HEK293T (cell line): ENCODE measurements around the gene ALOX12.

Experiments used
- ARNT ChIP-seq: fragments of 450-650 bp; IDR thresholded peaks from 2 replicates; pipeline ENCODE4 v1.6.1; 2017; ENCODE audit warnings: mild to moderate bottlenecking
- BHLHE40 ChIP-seq: fragments of 450-650 bp; IDR thresholded peaks from 2 replicates; pipeline ENCODE4 v1.6.1; 2016; ENCODE audit warnings: mild to moderate bottlenecking, moderate library complexity, borderline replicate concordance
- ELF4 ChIP-seq: fragments of 450-650 bp; IDR thresholded peaks from 2 replicates; pipeline ENCODE4 v1.6.1; 2017; ENCODE audit warnings: antibody characterized with exemption
- FOXA1 ChIP-seq: fragments of 450-650 bp; IDR thresholded peaks from 2 replicates; pipeline ENCODE4 v1.6.1; 2016; ENCODE audit warnings: mild to moderate bottlenecking
- FOXK2 ChIP-seq: fragments of 450-650 bp; IDR thresholded peaks from 2 replicates; pipeline ENCODE4 v1.6.1; 2016; ENCODE audit warnings: mild to moderate bottlenecking
- FOXM1 ChIP-seq: fragments of 450-650 bp; IDR thresholded peaks from 2 replicates; pipeline ENCODE4 v1.6.1; 2017; ENCODE audit warnings: mild to moderate bottlenecking, borderline replicate concordance
- HDGF ChIP-seq: fragments of 450-650 bp; IDR thresholded peaks from 2 replicates; pipeline ENCODE4 v1.6.1; 2017; ENCODE audit warnings: antibody characterized with exemption, borderline replicate concordance
- LEF1 ChIP-seq: fragments of 450-650 bp; IDR thresholded peaks from 2 replicates; pipeline ENCODE4 v1.6.1; 2017; ENCODE audit warnings: mild to moderate bottlenecking, borderline replicate concordance
- NFRKB ChIP-seq: fragments of 450-650 bp; IDR thresholded peaks from 2 replicates; pipeline ENCODE4 v1.6.1; 2016; ENCODE audit warnings: mild to moderate bottlenecking, moderate library complexity
- PKNOX1 ChIP-seq: fragments of 450-650 bp; IDR thresholded peaks from 2 replicates; pipeline ENCODE4 v1.6.1; 2016
- SP1 ChIP-seq: fragments of 450-650 bp; IDR thresholded peaks from 2 replicates; pipeline ENCODE4 v1.6.1; 2017
- SUZ12 ChIP-seq: fragments of 450-650 bp; IDR thresholded peaks from 2 replicates; pipeline ENCODE4 v1.6.1; 2016; ENCODE audit warnings: mild to moderate bottlenecking

GRCh38 chr17:7019839-7020519, 24.1 kb downstream of the ALOX12 start:
- TF ChIP-seq FOXM1 (no peak), ELF4 (no peak), FOXK2 (no peak), BHLHE40 (no peak), PKNOX1 (no peak), FOXA1 (no peak), SUZ12 (no peak), HDGF (no peak), ARNT (no peak), SP1 (no peak), LEF1 (no peak), NFRKB (no peak)
